Gastrocnemius medialis (tissue), 4 donors: ENCODE measurements around the gene BMF. TPM values are rescaled to one million over a fixed set of nuclear protein-coding genes. Genes with fewer than 3 reads are reported as not detected.

Source experiments
- ATAC-seq, 2 donors: fragments of 150-250 bp; one replicate each; pipeline ENCODE4 v1.9.1; 2016
- DNase-seq, 2 donors: peaks; one replicate each; pipeline ENCODE4 v3.0.0-alpha.2; 2019
- H3K27ac ChIP-seq, 4 donors: fragments of 200-600 bp; sonication (generic); 1 replicate in 1 of 4; 2 replicates in 3 of 4; pipeline ENCODE4 v1.5.1; 2016 to 2018; ENCODE audit warnings: mild to moderate bottlenecking in 2 of 4, moderate library complexity in 1 of 4
- H3K27me3 ChIP-seq, 3 donors: fragments of 200-600 bp; sonication (generic) in 2 of 3; 1 replicate in 1 of 3; 2 replicates in 2 of 3; pipeline versions ENCODE4 v1.5.1 to v1.6.0; 2016 to 2019; ENCODE audit warnings: mild to moderate bottlenecking in 1 of 3, moderate library complexity in 1 of 3
- H3K36me3 ChIP-seq, 2 donors: fragments of 200-600 bp; sonication (generic) in 1 of 2; one replicate each; pipeline ENCODE4 v1.5.1; 2017 to 2018
- H3K4me1 ChIP-seq, 2 donors: fragments of 200-600 bp; sonication (generic) in 1 of 2; one replicate each; pipeline ENCODE4 v1.5.1; 2016 to 2017; ENCODE audit warnings: mild to moderate bottlenecking in 2 of 2
- H3K4me3 ChIP-seq, 4 donors: fragments of 200-600 bp; sonication (generic) in 3 of 4; 1 replicate in 1 of 4; 2 replicates in 3 of 4; pipeline ENCODE4 v1.5.1; 2016 to 2019; ENCODE audit warnings: mild to moderate bottlenecking in 2 of 4
- H3K9me3 ChIP-seq, 3 donors: fragments of 200-600 bp; sonication (generic) in 2 of 3; 1 replicate in 1 of 3; 2 replicates in 2 of 3; pipeline ENCODE4 v1.5.1; 2016 to 2019
- CTCF ChIP-seq, 5 experiments: fragments of 450-650 bp in 3 of 5; fragments of 200-600 bp in 2 of 5; sonication (generic) in 2 of 5; IDR thresholded peaks in 4 of 5; conservative IDR thresholded peaks in 1 of 5; 1 replicate in 4 of 5; 2 replicates in 1 of 5; pipeline ENCODE4 v1.5.1; 2016 to 2019; ENCODE audit warnings: antibody characterized with exemption in 5 of 5, mild to moderate bottlenecking in 3 of 5, moderate library complexity in 3 of 5
- POLR2A ChIP-seq, 2 donors: fragments of 450-650 bp; IDR thresholded peaks; one replicate each; pipeline ENCODE4 v1.6.1; 2017; ENCODE audit warnings: antibody characterized with exemption in 2 of 2, mild to moderate bottlenecking in 2 of 2, moderate library complexity in 2 of 2
- in situ Hi-C, 4 donors: fragments of 200-750 bp; cut with MboI; loops; one replicate each; pipeline versions ENCODE4 v1.15.0 to v1.8.0; 2017; ENCODE audit warnings: low sequenced_read_pairs in 4 of 4
- intact Hi-C: fragments of 100-400 bp; cut with DNase I; formaldehyde crosslinking; loops from one replicate; pipeline ENCODE4 v1.15.1; 2023; ENCODE audit warnings: low total_unique reads
- total RNA-seq, 4 donors: library from RNA; depleted of rRNA; stranded (reverse); fragments of >200 nt; gene quantifications; one replicate each; pipeline versions ENCODE4 v1.1.0 to v1.2.3, GENCODE V29; 2016

Gene BMF
- total RNA-seq, 4 donors from 2014 or later: 0.82 to 11.6 (median 3.2) TPM

- no peaks in the 10 kb centered on the region for H3K36me3 ChIP-seq
- peak overlapping the region; percentile 93 to 99 (median 98) for H3K27ac ChIP-seq
- H3K27me3 ChIP-seq: no peaks in the 10 kb centered on the region
- no peaks in the 10 kb centered on the region for H3K9me3 ChIP-seq
- in situ Hi-C loops: no loop called here
- TF ChIP-seq POLR2A (IDR thresholded peaks at IDR 0.05) (no peak), CTCF (IDR thresholded peaks at IDR 0.05 in 4 of 5, conservative IDR thresholded peaks at IDR 0.05 in 1 of 5) (no peak)
- intact Hi-C loops: no loop called here
- DNase-seq (no peak), ATAC-seq (no peak)
- peaks cover 93% of the 10 kb centered on the region in 2 donors for H3K4me1 ChIP-seq
- H3K4me3 ChIP-seq: no peak overlapping the region
Measured at GRCh38 chr15:40097096-40097967, 11.3 kb downstream of the BMF start.

GRCh38 chr15:40096094-40096891, 12.4 kb downstream of the BMF start:
- TF ChIP-seq CTCF (IDR thresholded peaks at IDR 0.05 in 4 of 5, conservative IDR thresholded peaks at IDR 0.05 in 1 of 5) (no peak), POLR2A (IDR thresholded peaks at IDR 0.05) (no peak)
- H3K4me1 ChIP-seq: peaks cover 88 to 91% of the 10 kb centered on the region in 2 donors
- H3K36me3 ChIP-seq: no peaks in the 10 kb centered on the region
- in situ Hi-C loops: no loop called here
- H3K4me3 ChIP-seq: no peak overlapping the region
- intact Hi-C loops: no loop called here
- no peak for ATAC-seq
- no peaks in the 10 kb centered on the region for H3K9me3 ChIP-seq
- no peaks in the 10 kb centered on the region for H3K27me3 ChIP-seq
- H3K27ac ChIP-seq: peak overlapping the region; percentile 59 to 80 (median 64)
- DNase-seq: no peak

- intact Hi-C loops: no loop called here
- Histone ChIP-seq H3K4me1 (peaks cover 81 to 84% of the 10 kb centered on the region in 2 donors), H3K36me3 (no peaks in the 10 kb centered on the region), H3K9me3 (no peaks in the 10 kb centered on the region), H3K27ac (peak overlapping the region; percentile 59 to 80 (median 64)), H3K4me3 (no peak overlapping the region), H3K27me3 (no peaks in the 10 kb centered on the region)
- TF ChIP-seq CTCF (IDR thresholded peaks at IDR 0.05 in 4 of 5, conservative IDR thresholded peaks at IDR 0.05 in 1 of 5) (no peak), POLR2A (IDR thresholded peaks at IDR 0.05) (no peak)
- DNase-seq: no peak
- in situ Hi-C loops: no loop called here
- ATAC-seq: peak in 1 of 2 donors; percentile 12
Measured at GRCh38 chr15:40095371-40096093, 13.1 kb downstream of the BMF start.

- Histone ChIP-seq H3K4me3 (no peak overlapping the region), H3K27me3 (no peaks in the 10 kb centered on the region), H3K36me3 (no peaks in the 10 kb centered on the region), H3K27ac (peak overlapping the region; percentile 77 to 90 (median 88)), H3K9me3 (no peaks in the 10 kb centered on the region), H3K4me1 (peaks cover 73 to 75% of the 10 kb centered on the region in 2 donors)
- no peak for DNase-seq
- in situ Hi-C loops: no loop called here
- no peak for ATAC-seq
- intact Hi-C loops: no loop called here
- TF ChIP-seq CTCF (IDR thresholded peaks at IDR 0.05 in 4 of 5, conservative IDR thresholded peaks at IDR 0.05 in 1 of 5) (no peak), POLR2A (IDR thresholded peaks at IDR 0.05) (no peak)
Measured at GRCh38 chr15:40094156-40094555, 14.5 kb downstream of the BMF start.
